Measurements from ENCODE around the gene PPM1H. TPM values are rescaled to one million over a fixed set of nuclear protein-coding genes. Genes with fewer than 3 reads are reported as not detected.
"Not testable (repeated sequence)": the region's sequence is repeated elsewhere in the genome, so short reads cannot be mapped to it uniquely, and the experiment has no call there.

PPM1H gene
- total RNA-seq: 0.11 TPM in 1 of 2 replicates, not detected in the other

GRCh38 chr12:62934799-62935674 is at the start of gene PPM1H:
TSS of gene PPM1H (minus strand) at chr12:62935150. CDS start at chr12:62934736, 414 bp downstream.
- H3K27ac Mint-ChIP-seq: no peak within 1 kb of the TSS
- peak; percentile 15 for DNase-seq (ENCODE audit: low spot score)
- peaks cover 36% of the 10 kb centered on the region for H3K27me3 Mint-ChIP-seq (ENCODE audit: low read depth)

GRCh38 chr12:62983594-62983993 is 48.6 kb upstream of the PPM1H start:
- Mint-ChIP-seq H3K27ac (no peak overlapping the region), H3K4me1 (ENCODE audit: low read depth) (no peaks in the 10 kb centered on the region), H3K27me3 (ENCODE audit: low read depth) (peaks cover 4% of the 10 kb centered on the region), H3K4me3 (ENCODE audit: low read depth) (no peak overlapping the region), H3K9me3 (no peaks in the 10 kb centered on the region), H3K36me3 (ENCODE audit: low read depth) (no peaks in the 10 kb centered on the region)
- no peak for DNase-seq (ENCODE audit: low spot score)
- intact Hi-C loops (cut with micrococcal nuclease): no loop called here

More at GRCh38 chr12:62934799-62935674, at the start of gene PPM1H:
- H3K4me1 Mint-ChIP-seq (ENCODE audit: low read depth): peaks cover 6% of the 10 kb centered on the region
- no peaks in the 10 kb centered on the region for H3K36me3 Mint-ChIP-seq (ENCODE audit: low read depth)
- H3K9me3 Mint-ChIP-seq: no peaks in the 10 kb centered on the region
- intact Hi-C loops (cut with micrococcal nuclease): loop anchor here (10.0 kb wide), 1 partner anchor 120 kb away; no protein-coding TSS in a partner anchor
- peak within 1 kb of the TSS; percentile 83 for H3K4me3 Mint-ChIP-seq (ENCODE audit: low read depth)

DNA sequence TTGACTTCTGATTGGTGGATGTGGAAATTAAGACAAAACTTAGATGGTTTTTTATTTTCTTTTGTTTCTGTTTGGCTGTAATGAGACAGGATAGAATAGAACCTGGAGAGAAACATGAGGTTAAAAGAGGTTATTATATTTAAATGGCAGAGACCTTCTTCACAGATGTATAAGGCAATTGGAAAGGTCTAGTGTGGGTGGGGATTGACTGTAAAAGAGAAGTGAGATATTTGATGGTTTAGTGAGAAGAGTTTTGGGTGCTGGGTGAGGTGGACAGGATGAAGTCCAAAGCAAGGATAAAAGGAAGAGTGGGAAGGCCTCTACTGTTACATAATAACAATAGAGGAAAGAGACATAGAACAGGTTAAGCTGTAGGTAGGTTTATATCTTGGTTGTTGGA is 43.8 kb upstream of the PPM1H start:
- no peaks in the 10 kb centered on the region for H3K27me3 Mint-ChIP-seq (ENCODE audit: low read depth)
- H3K36me3 Mint-ChIP-seq (ENCODE audit: low read depth): no peaks in the 10 kb centered on the region
- no peak for DNase-seq (ENCODE audit: low spot score)
- intact Hi-C loops (cut with micrococcal nuclease): no loop called here
- no peak overlapping the region for H3K27ac Mint-ChIP-seq
- H3K4me3 Mint-ChIP-seq (ENCODE audit: low read depth): no peak overlapping the region
- H3K4me1 Mint-ChIP-seq (ENCODE audit: low read depth): no peaks in the 10 kb centered on the region
- H3K9me3 Mint-ChIP-seq: no peaks in the 10 kb centered on the region

DNA sequence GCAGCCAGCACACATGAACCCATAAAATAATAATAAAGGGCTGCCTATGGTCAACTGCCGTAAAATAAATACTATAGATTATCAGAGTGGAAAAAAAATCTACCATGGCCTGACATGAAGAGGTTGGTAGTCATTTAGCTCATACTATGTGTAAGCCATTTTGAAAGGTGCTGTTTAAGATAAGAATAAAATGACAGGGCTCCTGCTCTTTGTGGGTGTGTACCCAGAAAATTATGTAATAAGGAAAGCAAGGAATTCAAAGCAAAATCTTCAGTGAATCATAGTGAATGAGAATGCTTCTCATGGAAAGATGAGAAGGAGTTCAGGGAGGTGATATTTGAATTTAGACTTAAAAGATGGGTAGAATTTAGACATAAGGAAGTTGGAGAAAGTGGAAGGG is 42.9 kb upstream of the PPM1H start:
- Mint-ChIP-seq H3K36me3 (ENCODE audit: low read depth) (no peaks in the 10 kb centered on the region), H3K4me1 (ENCODE audit: low read depth) (no peaks in the 10 kb centered on the region), H3K9me3 (no peaks in the 10 kb centered on the region), H3K4me3 (ENCODE audit: low read depth) (no peak overlapping the region), H3K27me3 (ENCODE audit: low read depth) (no peaks in the 10 kb centered on the region), H3K27ac (no peak overlapping the region)
- no peak for DNase-seq (ENCODE audit: low spot score)
- intact Hi-C loops (cut with micrococcal nuclease): no loop called here

DNA sequence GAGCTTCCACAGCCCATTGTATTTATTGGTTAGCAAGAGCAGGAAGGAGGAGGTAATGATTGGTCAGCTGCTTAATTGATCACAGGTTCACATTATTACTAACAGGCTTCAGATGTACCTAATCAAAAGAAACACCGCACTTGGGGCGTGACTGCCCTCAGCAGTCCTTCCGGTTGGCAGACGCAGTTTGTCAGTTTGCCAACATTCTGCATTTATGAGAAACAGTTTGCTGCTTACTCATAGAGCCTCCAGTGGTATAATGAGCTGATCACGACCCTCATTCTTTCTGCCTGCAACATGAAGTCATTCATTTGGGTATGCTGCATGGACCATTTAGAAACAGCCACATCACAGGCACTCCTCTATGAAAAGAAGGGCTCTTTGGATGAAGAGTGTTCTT is 42.5 kb upstream of the PPM1H start:
- DNase-seq (ENCODE audit: low spot score): no peak
- intact Hi-C loops (cut with micrococcal nuclease): no loop called here
- H3K4me3 Mint-ChIP-seq (ENCODE audit: low read depth): no peak overlapping the region
- H3K9me3 Mint-ChIP-seq: no peaks in the 10 kb centered on the region
- H3K27me3 Mint-ChIP-seq (ENCODE audit: low read depth): no peaks in the 10 kb centered on the region
- H3K27ac Mint-ChIP-seq: no peak overlapping the region
- H3K4me1 Mint-ChIP-seq (ENCODE audit: low read depth): no peaks in the 10 kb centered on the region
- H3K36me3 Mint-ChIP-seq (ENCODE audit: low read depth): no peaks in the 10 kb centered on the region

GRCh38 chr12:62976110-62976662 is 41.2 kb upstream of the PPM1H start:
- intact Hi-C loops (cut with micrococcal nuclease): no loop called here
- Mint-ChIP-seq H3K36me3 (ENCODE audit: low read depth) (no peaks in the 10 kb centered on the region), H3K27me3 (ENCODE audit: low read depth) (no peaks in the 10 kb centered on the region), H3K4me3 (ENCODE audit: low read depth) (no peak overlapping the region), H3K4me1 (ENCODE audit: low read depth) (no peaks in the 10 kb centered on the region), H3K27ac (no peak overlapping the region), H3K9me3 (no peaks in the 10 kb centered on the region)
- DNase-seq (ENCODE audit: low spot score): no peak

DNA sequence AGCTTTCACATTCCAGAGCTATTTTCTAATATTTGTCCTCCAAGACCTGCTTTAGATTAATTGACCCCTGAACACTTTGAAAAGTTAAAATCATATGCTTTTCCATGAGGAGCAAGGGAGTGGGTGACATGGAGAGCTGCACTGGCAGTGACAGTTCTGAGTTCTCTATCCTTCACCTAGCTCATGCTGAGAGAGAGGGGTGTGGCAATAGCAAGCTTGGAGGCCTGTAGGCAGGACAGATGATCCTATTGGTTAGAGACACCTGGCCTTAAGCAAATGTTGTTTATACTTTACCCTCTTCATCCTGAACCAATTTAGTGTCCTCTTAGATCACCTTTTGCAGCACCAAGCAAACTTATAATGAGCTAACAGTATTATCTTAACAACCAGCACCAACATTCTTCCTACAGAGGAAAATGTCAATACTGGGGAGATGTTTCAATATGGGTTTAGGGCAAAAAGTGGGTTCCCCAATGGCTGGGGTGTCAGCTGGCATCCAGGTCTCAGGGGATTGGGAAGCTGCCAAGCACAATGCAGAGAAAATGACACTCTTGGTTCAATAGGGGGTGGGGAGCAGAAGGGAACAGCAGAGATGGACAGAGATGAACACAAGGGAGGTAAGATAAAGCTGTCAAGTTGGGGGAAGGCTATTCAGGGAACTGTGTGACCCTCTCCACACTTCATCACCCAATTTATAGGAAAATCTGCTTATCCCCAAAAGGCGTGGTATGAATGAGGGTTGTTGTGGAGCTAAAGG is 37.0 kb upstream of the PPM1H start:
- H3K36me3 Mint-ChIP-seq (ENCODE audit: low read depth): no peaks in the 10 kb centered on the region

DNA sequence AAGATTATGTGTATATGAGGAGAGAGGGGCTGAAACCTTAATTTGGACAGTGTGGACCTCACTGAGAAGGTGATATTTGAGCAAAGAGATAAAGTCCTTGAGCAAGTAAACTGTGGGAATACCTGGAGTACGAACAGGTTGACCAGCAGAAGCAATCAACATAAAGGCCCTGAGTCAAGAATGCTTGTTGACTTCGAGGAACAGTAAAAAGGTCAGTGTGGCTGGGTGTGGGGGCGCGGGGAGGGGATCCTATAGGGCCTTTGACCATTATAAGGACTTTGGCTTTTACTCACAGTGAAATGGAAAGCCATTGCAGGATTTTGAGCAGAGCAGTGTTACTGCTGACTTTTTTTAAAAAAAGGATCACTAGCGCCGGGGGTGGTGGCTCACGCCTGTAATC is 34.7 kb upstream of the PPM1H start:
- Mint-ChIP-seq H3K36me3 (ENCODE audit: low read depth) (no peaks in the 10 kb centered on the region), H3K27me3 (ENCODE audit: low read depth) (no peaks in the 10 kb centered on the region), H3K4me1 (ENCODE audit: low read depth) (peaks cover 2% of the 10 kb centered on the region), H3K4me3 (ENCODE audit: low read depth) (no peak overlapping the region), H3K27ac (no peak overlapping the region), H3K9me3 (no peaks in the 10 kb centered on the region)
- no peak for DNase-seq (ENCODE audit: low spot score)
- intact Hi-C loops (cut with micrococcal nuclease): no loop called here

More for the DNA sequence above, 37.0 kb upstream of the PPM1H start:
- Mint-ChIP-seq H3K27me3 (ENCODE audit: low read depth) (no peaks in the 10 kb centered on the region), H3K4me3 (ENCODE audit: low read depth) (no peak overlapping the region), H3K27ac (no peak overlapping the region), H3K4me1 (ENCODE audit: low read depth) (no peaks in the 10 kb centered on the region), H3K9me3 (no peaks in the 10 kb centered on the region)
- no peak for DNase-seq (ENCODE audit: low spot score)
- intact Hi-C loops (cut with micrococcal nuclease): no loop called here

GRCh38 chr12:62967701-62968100 is 32.8 kb upstream of the PPM1H start:
- Mint-ChIP-seq H3K4me1 (ENCODE audit: low read depth) (peaks cover 2% of the 10 kb centered on the region), H3K36me3 (ENCODE audit: low read depth) (no peaks in the 10 kb centered on the region), H3K27ac (no peak overlapping the region), H3K9me3 (no peaks in the 10 kb centered on the region), H3K4me3 (ENCODE audit: low read depth) (no peak overlapping the region), H3K27me3 (ENCODE audit: low read depth) (no peaks in the 10 kb centered on the region)
- intact Hi-C loops (cut with micrococcal nuclease): no loop called here
- no peak for DNase-seq (ENCODE audit: low spot score)

DNA sequence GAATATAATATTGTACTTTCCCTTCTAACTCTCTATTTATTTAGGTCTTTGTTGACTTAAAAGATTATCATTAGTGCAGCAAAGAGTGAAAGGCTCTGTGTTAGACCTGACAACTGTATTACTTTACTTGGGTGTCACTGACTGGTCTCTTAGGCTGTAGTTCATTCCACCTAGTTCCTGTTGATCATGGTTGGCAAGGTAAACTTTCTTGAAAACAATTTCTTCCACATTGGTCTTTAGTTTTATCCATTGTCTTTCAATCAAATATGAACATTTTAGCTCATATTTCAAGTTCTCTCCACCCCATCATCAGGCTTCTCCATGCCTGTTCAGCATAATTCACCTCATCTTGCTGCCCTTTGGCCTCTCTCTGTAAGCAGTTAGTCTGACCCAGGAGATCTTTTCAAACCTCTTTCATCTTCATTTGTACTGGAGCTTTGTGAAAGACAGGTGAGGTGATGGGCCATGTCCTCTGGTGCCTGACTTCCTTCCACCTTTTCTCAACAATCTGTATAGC is 32.1 kb upstream of the PPM1H start:
- Mint-ChIP-seq H3K4me1 (ENCODE audit: low read depth) (peaks cover 2% of the 10 kb centered on the region), H3K9me3 (no peaks in the 10 kb centered on the region), H3K36me3 (ENCODE audit: low read depth) (no peaks in the 10 kb centered on the region), H3K4me3 (ENCODE audit: low read depth) (no peak overlapping the region), H3K27me3 (ENCODE audit: low read depth) (no peaks in the 10 kb centered on the region), H3K27ac (no peak overlapping the region)
- no peak for DNase-seq (ENCODE audit: low spot score)
- intact Hi-C loops (cut with micrococcal nuclease): no loop called here

DNA sequence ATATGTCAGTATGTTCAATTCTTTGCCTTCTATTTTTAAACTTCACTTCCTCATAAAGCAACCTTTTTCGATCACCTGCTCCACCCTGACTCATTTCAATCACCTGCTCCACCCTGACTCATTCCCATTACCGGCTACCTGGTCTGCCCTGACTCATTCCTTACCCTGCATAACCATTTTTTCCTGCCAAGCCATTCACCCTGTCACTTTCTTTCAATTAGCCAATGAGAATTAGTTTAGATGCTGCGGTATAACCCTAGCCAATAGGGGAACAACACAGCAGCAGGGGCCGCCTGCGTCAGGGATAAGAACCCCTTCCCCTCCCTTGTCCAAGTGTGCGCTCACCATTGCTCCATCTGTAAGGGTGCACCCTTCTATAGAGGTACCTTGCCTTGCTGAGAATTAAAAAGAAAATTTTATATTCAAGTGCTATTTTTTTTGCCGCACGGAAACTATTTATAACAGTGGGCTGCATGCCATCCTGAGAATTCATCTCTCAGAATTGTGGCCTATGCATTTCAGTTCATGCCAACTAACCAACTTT is 31.6 kb upstream of the PPM1H start:
- DNase-seq (ENCODE audit: low spot score); H3K9me3 Mint-ChIP-seq; H3K36me3 Mint-ChIP-seq (ENCODE audit: low read depth): not testable (repeated sequence)

DNA sequence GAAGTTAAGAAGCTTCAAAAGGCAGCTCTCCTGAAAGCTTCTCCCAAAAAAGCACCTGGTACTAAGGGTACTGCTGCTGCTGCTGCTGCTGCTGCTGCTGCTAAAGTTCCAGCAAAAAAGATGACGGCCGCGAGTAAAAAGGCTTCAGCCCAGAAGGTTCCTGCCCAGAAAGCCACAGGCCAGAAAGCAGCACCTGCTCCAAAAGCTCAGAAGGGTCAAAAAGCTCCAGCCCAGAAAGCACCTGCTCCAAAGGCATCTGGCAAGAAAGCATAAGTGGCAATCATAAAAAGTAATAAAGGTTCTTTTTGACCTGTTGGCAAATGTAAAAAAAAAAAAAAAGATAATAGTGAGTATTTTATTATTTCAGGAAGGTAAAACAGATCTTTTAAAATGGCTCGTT is 30.8 kb upstream of the PPM1H start:
- intact Hi-C loops (cut with micrococcal nuclease); H3K36me3 Mint-ChIP-seq (ENCODE audit: low read depth); DNase-seq (ENCODE audit: low spot score); H3K4me1 Mint-ChIP-seq (ENCODE audit: low read depth); H3K4me3 Mint-ChIP-seq (ENCODE audit: low read depth); H3K9me3 Mint-ChIP-seq; H3K27ac Mint-ChIP-seq; H3K27me3 Mint-ChIP-seq (ENCODE audit: low read depth): not testable (repeated sequence)

More for the DNA sequence above, 31.6 kb upstream of the PPM1H start:
- H3K4me1 Mint-ChIP-seq (ENCODE audit: low read depth); intact Hi-C loops (cut with micrococcal nuclease); H3K27ac Mint-ChIP-seq; H3K4me3 Mint-ChIP-seq (ENCODE audit: low read depth); H3K27me3 Mint-ChIP-seq (ENCODE audit: low read depth): not testable (repeated sequence)
